Measurements from ENCODE around the gene AFDN. TPM values are rescaled to one million over a fixed set of nuclear protein-coding genes. Genes with fewer than 3 reads are reported as not detected.

The AFDN gene
- total RNA-seq, 1 experiment from 2014 or later = 19.9 TPM

GRCh38 chr6:167912494-167912893 is 85.8 kb downstream of the AFDN start:
- no peak for DNase-seq
- H3K27me3 ChIP-seq = no peaks in the 10 kb centered on the region
- H3K4me3 ChIP-seq = no peak overlapping the region
- peaks cover 11% of the 10 kb centered on the region for H3K36me3 ChIP-seq
- no peaks in the 10 kb centered on the region for H3K9me3 ChIP-seq

DNA sequence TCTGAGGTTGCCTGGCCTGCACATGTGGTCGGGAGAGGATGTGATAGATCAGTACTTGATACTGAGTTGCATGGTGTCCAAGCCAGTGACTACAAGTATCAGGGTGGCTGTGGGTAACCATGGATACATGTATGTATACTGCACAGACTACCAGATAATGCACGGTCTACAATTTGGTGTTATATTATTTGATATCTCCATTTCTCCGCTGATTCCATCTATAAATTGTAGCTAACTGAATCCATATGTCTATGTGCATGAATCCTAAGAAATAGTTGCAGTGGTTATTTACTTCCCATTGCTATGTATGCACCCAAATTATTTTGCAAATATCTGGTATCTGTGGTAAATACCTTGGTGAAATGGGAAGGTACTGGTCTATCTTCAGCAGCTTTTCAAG is 87.0 kb downstream of the AFDN start:
- H3K36me3 ChIP-seq = peaks cover 11% of the 10 kb centered on the region
- DNase-seq = no peak

DNA sequence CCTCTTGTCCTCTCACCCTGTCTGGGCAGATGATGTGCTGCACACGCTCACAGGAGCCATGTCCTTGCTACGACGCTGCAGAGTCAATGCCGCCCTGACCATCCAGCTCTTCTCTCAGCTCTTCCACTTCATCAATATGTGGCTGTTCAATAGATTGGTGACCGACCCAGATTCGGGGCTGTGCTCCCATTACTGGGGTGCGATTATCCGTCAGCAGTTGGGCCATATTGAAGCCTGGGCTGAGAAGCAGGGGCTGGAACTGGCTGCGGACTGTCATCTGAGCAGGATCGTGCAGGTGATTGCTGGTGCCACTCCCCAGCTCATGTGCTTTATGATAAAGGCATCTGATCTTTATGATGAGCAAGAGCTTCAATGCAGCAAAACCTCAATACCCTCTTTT is 88.4 kb downstream of the AFDN start:
- Histone ChIP-seq H3K9me3 (no peaks in the 10 kb centered on the region), H3K4me3 (no peak overlapping the region), H3K36me3 (peaks cover 11% of the 10 kb centered on the region), H3K27me3 (no peaks in the 10 kb centered on the region)
- DNase-seq = no peak

More for the DNA sequence above, 87.0 kb downstream of the AFDN start:
- Histone ChIP-seq H3K27me3 (no peaks in the 10 kb centered on the region), H3K9me3 (no peaks in the 10 kb centered on the region), H3K4me3 (no peak overlapping the region)

DNA sequence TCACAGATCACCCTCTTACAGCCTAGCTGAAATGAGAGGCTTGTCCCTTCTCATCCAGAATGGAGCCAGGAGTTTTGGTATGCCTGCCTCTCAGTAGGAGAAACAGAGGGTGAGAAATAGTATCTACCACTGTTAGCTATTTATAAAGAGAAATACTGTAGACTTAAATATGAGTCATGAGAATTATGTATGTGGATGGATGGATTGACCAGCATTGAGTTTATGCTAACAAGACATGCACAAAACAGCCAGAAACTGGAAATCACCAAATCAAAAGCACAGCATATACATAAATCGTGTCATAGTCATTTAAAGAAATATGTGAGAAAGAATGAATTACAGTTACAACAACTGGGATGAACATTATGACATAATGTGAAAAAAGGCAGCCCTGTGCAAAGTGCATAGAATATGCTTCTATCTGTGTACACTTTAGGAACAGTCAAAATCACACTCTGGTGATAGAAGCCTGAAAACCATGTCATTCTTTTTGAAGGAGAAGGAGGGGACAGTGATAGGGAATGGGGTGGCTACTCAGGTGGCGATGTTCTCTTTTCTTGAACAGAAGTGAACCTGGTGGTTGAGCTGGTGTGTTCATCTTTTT is 90.9 kb downstream of the AFDN start:
- no peak overlapping the region for H3K4me3 ChIP-seq
- H3K9me3 ChIP-seq = no peaks in the 10 kb centered on the region
- H3K27me3 ChIP-seq = no peaks in the 10 kb centered on the region
- H3K36me3 ChIP-seq = peaks cover 11% of the 10 kb centered on the region
- no peak for DNase-seq

DNA sequence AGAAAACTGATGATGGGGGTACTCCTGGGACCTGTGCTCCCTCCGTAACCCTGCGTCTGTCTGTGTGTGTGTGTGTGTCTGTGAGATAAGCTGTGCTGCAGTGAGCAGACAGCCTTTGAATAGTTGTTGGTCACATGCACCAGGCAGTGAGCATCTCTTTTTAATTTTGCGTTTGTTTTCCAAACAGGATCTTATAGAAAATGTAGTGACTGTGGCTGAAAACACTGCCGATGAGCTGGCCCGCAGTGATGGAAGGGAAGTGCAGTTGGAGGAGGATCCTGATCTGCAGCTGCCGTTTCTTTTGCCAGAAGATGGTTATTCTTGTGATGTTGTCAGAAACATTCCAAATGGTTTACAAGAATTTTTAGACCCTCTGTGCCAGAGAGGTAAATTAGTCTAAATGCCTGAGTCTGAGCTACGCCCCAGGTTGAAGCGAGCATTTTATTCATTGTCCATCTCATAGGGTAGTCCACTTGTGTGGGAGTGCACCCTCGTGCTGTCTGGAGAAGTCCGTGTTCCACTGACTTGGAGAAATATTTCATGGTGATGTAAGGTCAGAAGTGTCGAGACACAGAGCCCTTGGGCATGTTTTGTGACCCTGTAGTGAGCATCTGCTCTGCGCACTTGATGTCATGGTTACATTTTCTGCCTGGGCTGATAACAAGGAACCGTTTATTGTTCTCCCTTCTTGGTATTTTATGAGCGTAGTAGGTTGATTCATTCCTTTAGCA is 92.0 kb downstream of the AFDN start:
- H3K36me3 ChIP-seq = peaks cover 11% of the 10 kb centered on the region
- DNase-seq = no peak
- H3K9me3 ChIP-seq = no peaks in the 10 kb centered on the region
- H3K4me3 ChIP-seq = no peak overlapping the region
- H3K27me3 ChIP-seq = no peaks in the 10 kb centered on the region

GRCh38 chr6:167919349-167919748 is 92.6 kb downstream of the AFDN start:
- H3K27me3 ChIP-seq = no peaks in the 10 kb centered on the region
- no peak for DNase-seq
- H3K4me3 ChIP-seq = no peak overlapping the region
- H3K36me3 ChIP-seq = peaks cover 11% of the 10 kb centered on the region
- no peaks in the 10 kb centered on the region for H3K9me3 ChIP-seq

DNA sequence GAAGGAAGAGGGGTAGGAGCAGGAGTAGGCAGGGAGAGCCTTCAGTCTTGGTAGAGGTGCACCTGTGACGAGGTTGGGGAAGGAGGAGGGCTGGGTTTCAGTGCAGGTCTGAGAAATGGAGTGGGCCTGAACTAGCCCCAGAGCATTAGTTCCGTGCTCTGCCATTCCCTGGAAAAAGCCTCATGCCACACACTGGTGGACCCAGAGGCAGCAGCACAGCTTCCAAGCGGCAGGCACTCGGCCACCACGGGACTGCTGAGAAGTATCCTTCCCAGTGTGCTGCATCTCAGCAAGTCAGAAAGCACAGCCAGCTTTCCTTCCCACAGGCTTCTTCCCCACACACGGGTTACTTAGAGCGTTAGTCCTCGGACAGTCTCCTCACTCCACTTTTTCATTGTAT is 93.5 kb downstream of the AFDN start:
- no peak overlapping the region for H3K4me3 ChIP-seq
- no peak for DNase-seq
- H3K36me3 ChIP-seq = peaks cover 18% of the 10 kb centered on the region
- no peaks in the 10 kb centered on the region for H3K27me3 ChIP-seq
- no peaks in the 10 kb centered on the region for H3K9me3 ChIP-seq

DNA sequence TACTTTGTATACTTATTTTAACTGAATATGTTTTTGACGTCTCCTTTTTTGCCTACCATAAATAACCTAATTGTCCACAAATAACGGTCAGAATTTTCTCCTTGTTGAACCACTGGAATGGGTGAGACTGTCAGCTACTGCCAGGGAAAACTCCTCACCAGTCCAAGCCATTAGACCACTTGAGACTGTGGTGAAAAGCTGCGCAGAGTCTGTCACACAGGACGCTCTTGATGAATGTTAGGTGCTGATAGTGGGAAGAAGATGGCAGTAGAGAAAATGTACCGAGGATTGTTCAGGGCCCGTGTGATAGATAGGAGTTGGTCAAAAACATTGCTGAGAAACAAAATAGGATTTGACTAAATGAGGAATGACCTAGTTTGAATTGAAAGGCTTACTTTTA is 95.1 kb downstream of the AFDN start:
- Histone ChIP-seq H3K36me3 (peaks cover 8% of the 10 kb centered on the region), H3K27me3 (no peaks in the 10 kb centered on the region), H3K9me3 (no peaks in the 10 kb centered on the region)

GRCh38 chr6:167925026-167925425 is 98.3 kb downstream of the AFDN start:
- no peak for DNase-seq
- peaks cover 8% of the 10 kb centered on the region; the same call in 1 of the 2 replicates for H3K36me3 ChIP-seq
- no peak overlapping the region for H3K4me3 ChIP-seq
- no peaks in the 10 kb centered on the region for H3K9me3 ChIP-seq
- H3K27me3 ChIP-seq = no peaks in the 10 kb centered on the region

More for the DNA sequence above, 95.1 kb downstream of the AFDN start:
- DNase-seq = no peak
- no peak overlapping the region for H3K4me3 ChIP-seq

DNA sequence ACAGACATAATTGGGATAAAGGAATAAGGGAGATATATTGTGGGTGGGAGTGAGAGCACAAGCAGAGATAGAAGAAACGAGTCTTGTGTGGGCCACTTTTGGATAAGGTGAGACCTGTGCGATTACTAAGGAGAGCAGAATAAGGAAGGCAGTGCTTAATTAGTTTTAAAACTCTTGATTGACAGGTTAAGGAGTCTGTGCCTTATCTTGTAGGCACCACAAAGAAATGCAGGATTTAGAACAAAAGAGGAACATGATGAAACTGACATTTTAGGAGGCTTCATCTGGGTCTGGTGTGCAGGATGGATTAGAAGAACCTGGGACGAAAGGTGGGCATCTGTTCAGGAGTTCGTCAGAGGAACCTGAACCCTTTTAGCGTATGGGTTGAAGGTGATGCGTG is 100.5 kb downstream of the AFDN start:
- Histone ChIP-seq H3K27me3 (no peaks in the 10 kb centered on the region), H3K36me3 (peaks cover 8% of the 10 kb centered on the region; the same call in 1 of the 2 replicates), H3K4me3 (no peak overlapping the region), H3K9me3 (no peaks in the 10 kb centered on the region)
- DNase-seq = no peak

GRCh38 chr6:167928111-167928510 is 101.4 kb downstream of the AFDN start:
- Histone ChIP-seq H3K36me3 (peaks cover 8% of the 10 kb centered on the region; the same call in 1 of the 2 replicates), H3K27me3 (no peaks in the 10 kb centered on the region), H3K9me3 (no peaks in the 10 kb centered on the region), H3K4me3 (no peak overlapping the region)
- no peak for DNase-seq

GRCh38 chr6:167930295-167930694 is 103.6 kb downstream of the AFDN start:
- Histone ChIP-seq H3K9me3 (no peaks in the 10 kb centered on the region), H3K27me3 (no peaks in the 10 kb centered on the region), H3K4me3 (no peak overlapping the region), H3K36me3 (no peaks in the 10 kb centered on the region)
- DNase-seq = peak; percentile 59

GRCh38 chr6:167932468-167933276 is 106.0 kb downstream of the AFDN start:
- DNase-seq = no peak
- no peaks in the 10 kb centered on the region for H3K36me3 ChIP-seq
- no peak overlapping the region for H3K4me3 ChIP-seq
- H3K9me3 ChIP-seq = no peaks in the 10 kb centered on the region
- H3K27me3 ChIP-seq = no peaks in the 10 kb centered on the region

DNA sequence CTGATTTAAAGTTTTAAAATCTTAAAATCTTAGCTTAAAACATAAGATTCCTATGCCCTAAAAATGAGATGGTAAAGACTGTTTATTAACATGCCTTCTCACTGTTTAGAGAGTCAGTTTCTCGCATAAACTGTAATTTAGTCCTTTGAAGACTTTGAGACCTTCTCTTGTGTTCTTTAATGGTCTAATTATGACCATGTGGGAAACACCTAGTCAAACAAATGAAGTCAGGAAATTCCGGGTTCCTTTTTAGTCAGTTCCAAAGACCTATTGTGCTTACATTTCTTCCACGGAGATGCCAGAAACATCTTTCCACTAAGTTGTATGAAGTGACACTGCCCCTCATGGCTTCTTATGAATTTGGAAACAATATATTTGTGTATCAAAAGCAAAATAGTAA is 106.6 kb downstream of the AFDN start:
- Histone ChIP-seq H3K9me3 (no peaks in the 10 kb centered on the region), H3K4me3 (no peak overlapping the region), H3K27me3 (no peaks in the 10 kb centered on the region), H3K36me3 (no peaks in the 10 kb centered on the region)
- no peak for DNase-seq

- no peaks in the 10 kb centered on the region for H3K27me3 ChIP-seq
- no peak overlapping the region for H3K4me3 ChIP-seq
- H3K9me3 ChIP-seq = no peaks in the 10 kb centered on the region
- DNase-seq = no peak
- H3K36me3 ChIP-seq = no peaks in the 10 kb centered on the region
Observed at GRCh38 chr6:167933847-167934246, 107.1 kb downstream of the AFDN start.

GRCh38 chr6:167934426-167934864 is 107.7 kb downstream of the AFDN start:
- no peak for DNase-seq
- no peaks in the 10 kb centered on the region for H3K9me3 ChIP-seq
- no peaks in the 10 kb centered on the region for H3K36me3 ChIP-seq
- no peaks in the 10 kb centered on the region for H3K27me3 ChIP-seq
- H3K4me3 ChIP-seq = no peak overlapping the region

GRCh38 chr6:167936051-167936450 is 109.3 kb downstream of the AFDN start:
- no peak for DNase-seq
- Histone ChIP-seq H3K9me3 (no peaks in the 10 kb centered on the region), H3K4me3 (no peak overlapping the region), H3K36me3 (no peaks in the 10 kb centered on the region), H3K27me3 (no peaks in the 10 kb centered on the region)
